Calu3 (cell line): ENCODE results near the gene CD6. TPM values are rescaled to one million over a fixed set of nuclear protein-coding genes. Genes with fewer than 3 reads are reported as not detected.
A peak's percentile ranks its signal among the peaks of the same experiment; 100 is the strongest.

ENCODE experiments used
- BruUV-seq: library from RNA; stranded (reverse); fragments of 400-500 nt; replicated peaks from 2 replicates; lab custom pipeline; 2021; lab: Mats Ljungman, UMichigan
- CTCF ChIA-PET: fragments of 300-600 bp; sonication (Branson Sonifier 250); formaldehyde crosslinking; loops from one replicate; lab custom pipeline; 2022; ENCODE audit warnings: antibody characterized with exemption; lab: Charles Lee
- DNase-seq: peaks from one replicate; pipeline ENCODE4 v3.0.0; 2022
- H3K27ac Mint-ChIP-seq: one replicate; pipeline ENCODE4 v1.8.0; 2022; ENCODE audit warnings: mixed read lengths; ENCODE audit not compliant: unreplicated experiment
- H3K27me3 Mint-ChIP-seq: one replicate; pipeline ENCODE4 v1.8.0; 2022; ENCODE audit warnings: mixed read lengths; ENCODE audit not compliant: unreplicated experiment
- H3K36me3 Mint-ChIP-seq: one replicate; pipeline ENCODE4 v1.8.0; 2022; ENCODE audit warnings: mild to moderate bottlenecking, moderate library complexity, mixed read lengths; ENCODE audit not compliant: insufficient read depth, unreplicated experiment
- H3K4me1 Mint-ChIP-seq: one replicate; pipeline ENCODE4 v1.8.0; 2022; ENCODE audit warnings: mild to moderate bottlenecking, low read depth, mixed read lengths; ENCODE audit not compliant: unreplicated experiment
- H3K4me3 Mint-ChIP-seq: one replicate; pipeline ENCODE4 v1.8.0; 2022; ENCODE audit warnings: mild to moderate bottlenecking, low read depth, moderate library complexity, mixed read lengths; ENCODE audit not compliant: unreplicated experiment
- H3K9me3 Mint-ChIP-seq: one replicate; pipeline ENCODE4 v1.8.0; 2022; ENCODE audit warnings: low read depth, mixed read lengths; ENCODE audit not compliant: unreplicated experiment
- intact Hi-C: fragments of 100-400 bp; cut with micrococcal nuclease; formaldehyde crosslinking; loops from one replicate; pipeline ENCODE4 v1.10.0; 2022; ENCODE audit not compliant: unreplicated experiment
- total RNA-seq: library from RNA; stranded (reverse); gene quantifications from 2 replicates; pipeline ENCODE4 v1.2.3, GENCODE V29; 2022
- TF ChIP-seq, protein P1 (sequence below): fragments of 200-600 bp; IDR thresholded peaks from one replicate; pipeline ENCODE4 v1.8.0; 2022; ENCODE audit warnings: antibody characterized with exemption; ENCODE audit not compliant: unreplicated experiment

CD6 gene
- total RNA-seq, 1 experiment from 2014 or later = 0.26 TPM

DNA sequence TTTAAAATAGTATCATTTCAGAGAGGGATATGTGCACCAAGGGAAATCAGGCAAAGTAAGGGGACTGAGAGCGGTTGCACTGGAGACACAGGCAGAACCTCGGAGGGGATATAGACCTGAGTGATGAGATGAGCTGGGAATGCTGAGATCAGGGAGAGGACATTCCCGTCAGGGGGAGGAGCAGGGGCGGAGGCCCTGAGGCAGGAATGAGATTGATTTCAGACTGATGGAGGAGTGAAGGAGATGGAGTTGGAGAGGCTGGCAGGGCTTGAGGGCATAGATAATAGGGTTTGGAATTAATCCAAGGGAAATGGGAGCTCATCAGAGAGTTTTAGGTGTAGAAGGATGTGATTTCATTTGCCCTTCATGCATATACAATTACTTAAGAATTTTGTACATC lies 13.2 kb downstream of the CD6 start:
- Mint-ChIP-seq H3K27ac (peak overlapping the region; percentile 45), H3K9me3 (no peaks in the 10 kb centered on the region), H3K27me3 (peaks cover 13% of the 10 kb centered on the region), H3K4me1 (peaks cover 15% of the 10 kb centered on the region), H3K36me3 (peaks cover 6% of the 10 kb centered on the region), H3K4me3 (no peak overlapping the region)
- no peak for DNase-seq
- intact Hi-C loops = no loop called here
- TF ChIP-seq, protein P1, sequence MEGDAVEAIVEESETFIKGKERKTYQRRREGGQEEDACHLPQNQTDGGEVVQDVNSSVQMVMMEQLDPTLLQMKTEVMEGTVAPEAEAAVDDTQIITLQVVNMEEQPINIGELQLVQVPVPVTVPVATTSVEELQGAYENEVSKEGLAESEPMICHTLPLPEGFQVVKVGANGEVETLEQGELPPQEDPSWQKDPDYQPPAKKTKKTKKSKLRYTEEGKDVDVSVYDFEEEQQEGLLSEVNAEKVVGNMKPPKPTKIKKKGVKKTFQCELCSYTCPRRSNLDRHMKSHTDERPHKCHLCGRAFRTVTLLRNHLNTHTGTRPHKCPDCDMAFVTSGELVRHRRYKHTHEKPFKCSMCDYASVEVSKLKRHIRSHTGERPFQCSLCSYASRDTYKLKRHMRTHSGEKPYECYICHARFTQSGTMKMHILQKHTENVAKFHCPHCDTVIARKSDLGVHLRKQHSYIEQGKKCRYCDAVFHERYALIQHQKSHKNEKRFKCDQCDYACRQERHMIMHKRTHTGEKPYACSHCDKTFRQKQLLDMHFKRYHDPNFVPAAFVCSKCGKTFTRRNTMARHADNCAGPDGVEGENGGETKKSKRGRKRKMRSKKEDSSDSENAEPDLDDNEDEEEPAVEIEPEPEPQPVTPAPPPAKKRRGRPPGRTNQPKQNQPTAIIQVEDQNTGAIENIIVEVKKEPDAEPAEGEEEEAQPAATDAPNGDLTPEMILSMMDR = no peak
- BruUV-seq = no TSS peak
- CTCF ChIA-PET = no interaction called here

DNA sequence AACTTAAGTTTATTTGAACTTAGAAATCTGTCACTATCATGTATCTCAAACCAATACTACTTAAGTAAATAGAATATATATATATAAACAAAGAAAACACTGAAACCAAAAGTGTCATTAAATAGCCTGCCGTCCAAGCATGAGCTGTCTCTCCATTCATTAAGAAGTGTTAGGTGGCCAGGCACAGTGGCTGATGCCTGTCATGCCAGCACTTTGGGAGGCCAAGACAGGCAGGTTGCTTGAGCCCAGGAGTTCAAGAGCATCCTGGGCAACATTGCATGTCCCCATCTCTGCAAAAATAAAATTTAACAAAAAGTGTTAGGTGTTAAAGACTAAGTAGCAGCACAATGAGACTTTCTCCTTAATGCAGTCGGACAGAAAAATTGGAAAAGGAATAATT lies 14.0 kb downstream of the CD6 start:
- no peak for DNase-seq
- TF ChIP-seq, protein P1 = no peak
- BruUV-seq = no TSS peak
- no peak overlapping the region for H3K4me3 Mint-ChIP-seq
- H3K36me3 Mint-ChIP-seq = peaks cover 6% of the 10 kb centered on the region
- CTCF ChIA-PET = interaction anchor here (1.2 kb wide), 1 partner anchor 90 kb away, joined by 3 read pairs; no protein-coding TSS in a partner anchor
- H3K4me1 Mint-ChIP-seq = peaks cover 15% of the 10 kb centered on the region
- H3K27me3 Mint-ChIP-seq = peaks cover 13% of the 10 kb centered on the region
- intact Hi-C loops = no loop called here
- no peak overlapping the region for H3K27ac Mint-ChIP-seq
- no peaks in the 10 kb centered on the region for H3K9me3 Mint-ChIP-seq

DNA sequence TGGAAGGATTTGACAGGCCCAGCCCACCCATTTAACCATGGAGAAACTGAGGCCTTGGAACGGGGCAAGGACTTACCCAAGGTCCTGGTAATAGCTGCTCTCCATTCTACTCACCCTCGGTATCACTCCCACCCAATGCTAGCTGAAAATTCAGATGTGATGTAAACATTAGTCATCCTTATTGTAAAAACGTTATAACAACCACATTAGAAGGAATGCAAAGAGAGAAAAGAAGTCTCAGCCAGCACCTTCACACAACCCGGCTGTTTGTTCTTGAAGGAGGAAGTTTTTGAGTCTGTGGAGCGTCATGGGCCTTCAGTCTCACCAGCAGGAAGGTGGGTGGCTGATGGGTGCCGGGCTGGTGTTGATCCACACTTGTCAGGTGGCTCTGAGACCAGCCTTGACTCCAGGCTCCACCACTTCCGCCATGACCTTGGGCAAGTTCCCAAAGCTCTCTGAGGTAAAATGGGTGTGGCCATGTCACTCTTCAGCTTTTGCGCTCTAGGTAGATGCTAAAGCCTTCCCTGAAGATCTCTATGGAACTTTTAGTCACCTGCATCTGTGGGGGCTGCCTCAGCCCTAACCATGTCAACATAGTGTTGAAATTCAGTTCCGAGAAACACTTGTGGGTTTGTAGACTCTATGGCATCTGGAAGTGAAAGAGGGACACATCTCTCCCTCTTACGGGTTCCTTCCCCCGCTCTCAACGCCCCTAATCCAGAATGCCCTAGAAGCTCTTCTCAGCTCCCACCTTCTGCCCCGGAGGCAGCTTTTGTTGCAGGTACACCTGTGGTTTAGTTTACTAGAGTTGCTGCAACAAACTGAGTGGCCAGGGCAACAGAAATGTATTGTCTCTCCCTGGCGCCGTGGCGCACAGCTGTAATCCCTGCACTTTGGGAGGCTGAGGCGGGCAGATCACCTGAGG lies 14.8 kb downstream of the CD6 start:
- H3K27me3 Mint-ChIP-seq = peaks cover 13% of the 10 kb centered on the region
- peak; percentile 69 for DNase-seq
- BruUV-seq = no TSS peak
- no peak overlapping the region for H3K4me3 Mint-ChIP-seq
- CTCF ChIA-PET = interaction anchor here (1.2 kb wide), 1 partner anchor 90 kb away, joined by 3 read pairs; no protein-coding TSS in a partner anchor
- TF ChIP-seq, protein P1 = no peak
- no peaks in the 10 kb centered on the region for H3K9me3 Mint-ChIP-seq
- peaks cover 15% of the 10 kb centered on the region for H3K4me1 Mint-ChIP-seq
- peaks cover 6% of the 10 kb centered on the region for H3K36me3 Mint-ChIP-seq
- intact Hi-C loops = no loop called here
- H3K27ac Mint-ChIP-seq = peak overlapping the region; percentile 54

DNA sequence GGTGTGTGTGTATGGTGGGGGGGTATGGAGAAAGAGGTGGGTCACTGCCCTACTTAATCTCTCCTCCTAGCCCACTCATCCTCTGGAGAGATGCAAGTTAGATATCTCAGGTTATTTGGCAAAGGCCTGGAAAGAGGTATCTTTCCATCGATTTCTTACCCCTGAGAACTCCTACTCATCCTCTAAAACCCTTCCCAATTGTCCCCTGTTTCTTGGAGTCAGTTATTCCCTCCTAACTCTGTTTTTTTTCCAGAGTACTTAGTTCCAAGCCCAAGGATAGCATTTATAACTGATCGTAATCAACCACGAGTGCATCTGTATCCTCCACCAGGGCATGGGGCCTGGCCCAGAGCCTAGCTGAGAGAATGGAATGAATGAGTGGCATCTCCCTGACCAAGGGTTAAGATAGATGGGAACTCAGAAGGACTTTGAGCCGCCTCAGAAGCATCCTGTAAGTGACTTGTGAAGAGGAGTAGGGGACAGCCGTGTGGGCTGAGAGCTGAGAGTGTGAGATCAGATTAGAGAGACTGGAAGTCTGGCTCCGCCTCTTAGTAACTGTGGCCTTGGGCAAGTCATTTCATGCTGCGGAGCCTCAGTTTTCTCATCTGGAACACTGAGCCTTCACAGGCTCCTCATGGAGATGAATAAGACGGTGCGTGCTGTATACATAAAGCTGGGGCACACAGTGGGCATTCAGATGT lies 16.2 kb downstream of the CD6 start:
- TF ChIP-seq, protein P1 = no peak
- CTCF ChIA-PET = no interaction called here
- no peak for DNase-seq
- H3K9me3 Mint-ChIP-seq = no peaks in the 10 kb centered on the region
- peaks cover 6% of the 10 kb centered on the region for H3K36me3 Mint-ChIP-seq
- no peak overlapping the region for H3K4me3 Mint-ChIP-seq
- BruUV-seq = no TSS peak
- peaks cover 16% of the 10 kb centered on the region for H3K4me1 Mint-ChIP-seq
- intact Hi-C loops = no loop called here
- H3K27me3 Mint-ChIP-seq = peaks cover 16% of the 10 kb centered on the region
- H3K27ac Mint-ChIP-seq = no peak overlapping the region
